GM03348 (cell line): Measurements from ENCODE around the gene DNAH7.
"Not testable (repeated sequence)": the region's sequence is repeated elsewhere in the genome, so short reads cannot be mapped to it uniquely, and the experiment has no call there.

Experiments
- DNase-seq: peaks from one replicate; pipeline ENCODE4 v3.0.0; 2012; ENCODE audit warnings: low spot score

Gene DNAH7

DNA sequence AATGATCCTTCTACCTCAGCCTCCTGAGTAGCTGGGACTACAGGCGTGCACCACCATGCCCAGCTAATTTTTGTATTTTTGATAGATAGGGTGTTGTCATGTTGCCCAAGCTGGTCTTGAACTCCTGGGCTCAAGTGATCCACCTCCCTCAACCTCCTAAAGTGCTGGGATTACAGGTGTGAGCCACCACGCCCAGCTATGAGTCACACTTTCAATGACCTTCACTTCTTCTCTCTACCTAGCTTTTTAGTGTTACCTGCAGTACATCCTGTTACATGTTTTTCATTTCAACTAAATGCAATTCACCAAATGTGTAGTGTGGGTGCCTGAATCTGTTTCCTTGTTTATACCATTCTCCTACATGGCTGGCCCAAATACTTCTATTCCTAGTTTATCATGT lies 347.6 kb downstream of the DNAH7 start:
- no peak for DNase-seq

DNA sequence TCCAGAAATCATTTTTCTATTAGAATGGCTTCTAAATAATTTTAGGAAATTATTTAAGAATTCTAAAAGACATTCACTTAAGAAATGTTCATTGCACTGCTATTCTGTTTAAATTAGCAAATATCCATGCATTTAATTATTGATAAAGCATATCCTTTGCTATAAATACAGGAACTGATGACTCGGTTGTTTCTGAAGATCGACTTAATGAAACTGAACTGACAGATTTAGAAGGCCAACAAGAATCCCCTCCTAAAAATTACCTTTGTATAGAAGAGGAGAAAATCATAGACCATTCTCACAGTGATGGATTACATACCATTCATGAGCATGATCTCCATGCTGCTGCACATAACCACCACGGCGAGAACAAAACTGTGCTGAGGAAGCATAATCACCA lies 352.2 kb downstream of the DNAH7 start:
- no peak for DNase-seq

DNA sequence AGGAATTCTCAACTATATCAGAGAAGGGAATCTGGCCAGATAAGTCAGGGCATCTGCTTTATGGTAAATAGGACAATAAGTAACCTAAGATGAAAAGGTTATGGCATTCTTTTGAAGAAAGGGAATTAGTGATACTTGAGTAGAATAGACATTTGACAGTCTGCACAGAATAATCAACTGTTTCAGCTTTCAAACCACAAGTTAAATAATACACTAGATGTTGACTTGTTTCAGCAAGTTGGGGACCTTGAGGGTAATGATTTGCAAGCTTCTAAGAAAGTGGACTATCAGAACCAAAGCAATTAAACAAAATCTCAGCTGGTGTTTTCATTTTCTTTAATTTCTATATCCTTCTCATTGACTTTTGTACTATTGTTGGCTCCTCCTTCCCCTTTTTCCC lies 357.2 kb downstream of the DNAH7 start:
- no peak for DNase-seq

- peak; percentile 29 for DNase-seq
These were observed 358.5 kb downstream of the DNAH7 start for GRCh38 chr2:195709901-195710806.

DNA sequence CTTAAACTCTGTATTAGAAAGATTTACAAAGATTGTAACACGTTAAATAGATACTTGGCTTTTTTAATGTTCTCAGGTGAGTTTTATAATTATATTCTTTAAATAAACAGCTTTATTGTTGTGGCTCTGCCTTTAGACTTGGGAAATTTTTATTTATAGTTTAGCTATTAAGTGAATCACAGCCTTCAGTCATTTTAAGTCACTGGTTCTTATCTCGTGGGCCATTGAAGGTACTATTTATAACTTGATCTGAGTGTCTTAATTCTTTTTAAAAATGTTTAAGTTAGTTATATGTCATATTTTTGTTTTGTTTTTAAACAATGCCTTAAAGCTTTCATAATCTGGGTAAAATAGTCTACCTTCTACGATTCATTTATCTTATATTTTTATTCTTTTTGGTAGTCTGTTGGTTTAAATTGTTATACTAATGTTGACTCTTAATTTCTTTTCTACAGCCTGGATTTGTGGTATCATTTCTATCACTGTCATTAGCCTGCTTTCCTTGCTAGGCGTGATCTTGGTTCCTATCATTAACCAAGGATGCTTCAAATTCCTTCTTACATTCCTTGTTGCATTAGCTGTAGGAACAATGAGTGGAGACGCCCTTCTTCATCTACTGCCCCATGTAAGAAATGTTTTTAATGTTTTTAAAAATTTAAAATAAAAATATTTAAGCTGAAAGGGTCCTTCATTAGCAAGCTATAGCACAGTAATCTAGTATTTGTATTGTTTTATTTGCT lies 362.3 kb downstream of the DNAH7 start:
- DNase-seq: peak; percentile 71

- no peak for DNase-seq
These were observed 368.2 kb downstream of the DNAH7 start for GRCh38 chr2:195700480-195700879.

GRCh38 chr2:195697681-195698220 lies 370.9 kb downstream of the DNAH7 start:
- no peak for DNase-seq

GRCh38 chr2:195696012-195696411 lies 372.6 kb downstream of the DNAH7 start:
- no peak for DNase-seq

- DNase-seq: no peak
These were observed 373.5 kb downstream of the DNAH7 start for GRCh38 chr2:195695002-195695631.

DNA sequence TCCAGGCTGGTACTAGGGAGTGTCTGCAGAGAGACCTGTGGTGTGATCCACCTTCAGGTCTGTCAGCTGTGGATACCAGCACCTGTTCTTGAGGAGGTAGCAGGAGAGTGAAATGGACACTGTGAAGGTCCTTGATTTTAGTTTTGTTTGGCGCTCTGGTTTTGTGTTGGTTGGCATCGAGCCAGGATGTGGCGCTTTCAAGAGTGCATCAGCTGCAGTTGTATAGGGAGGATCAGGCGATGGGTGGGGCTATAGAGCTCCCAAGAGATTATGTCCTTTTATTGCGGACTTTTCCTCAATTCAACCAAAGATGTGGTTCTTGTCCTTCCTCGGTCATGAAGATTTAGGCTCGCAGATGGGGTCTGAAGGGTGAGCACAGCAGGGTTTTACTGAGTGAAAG lies 374.1 kb downstream of the DNAH7 start:
- no peak for DNase-seq

DNA sequence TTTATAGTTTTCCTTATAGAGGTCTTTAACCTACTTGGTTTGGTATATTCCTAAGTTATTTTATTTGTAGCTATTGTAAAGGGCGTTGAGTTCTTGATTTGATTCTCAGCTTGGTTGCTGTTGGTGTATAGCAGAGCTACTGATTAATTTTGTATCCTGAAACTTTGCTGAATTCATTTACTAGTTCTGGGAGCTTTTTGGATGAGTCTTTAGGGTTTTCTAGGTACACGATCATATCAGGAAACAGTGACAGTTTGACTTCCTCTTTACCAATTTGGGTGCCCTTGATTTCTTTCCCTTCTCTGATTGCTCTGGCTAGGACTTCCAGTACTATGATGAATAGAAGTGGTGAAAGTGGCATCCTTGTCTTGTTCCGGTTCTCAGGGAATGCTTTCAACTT lies 376.1 kb downstream of the DNAH7 start:
- DNase-seq: not testable (repeated sequence)
